Ishikawa (cell line): ENCODE measurements around the gene RAB6B.
A peak's percentile ranks its signal among the peaks of the same experiment; 100 is the strongest.

Experiments
- FOXM1 ChIP-seq: IDR thresholded peaks from 2 replicates; pipeline ENCODE4 v1.6.1; 2012; ENCODE audit warnings: low read depth, borderline replicate concordance
- NFIC ChIP-seq: IDR thresholded peaks from 2 replicates; pipeline ENCODE4 v1.6.1; 2012
- RAD21 ChIP-seq: IDR thresholded peaks from 2 replicates; pipeline ENCODE4 v1.6.1; 2012; ENCODE audit warnings: low read depth
- TAF1 ChIP-seq: IDR thresholded peaks from 2 replicates; pipeline ENCODE4 v1.6.1; 2012; ENCODE audit warnings: low read depth, mild to moderate bottlenecking
- YY1 ChIP-seq: IDR thresholded peaks from 2 replicates; pipeline ENCODE4 v1.6.1; 2012; ENCODE audit warnings: low read depth
- ZBTB7A ChIP-seq: IDR thresholded peaks from 2 replicates; pipeline ENCODE4 v1.6.1; 2012; ENCODE audit warnings: low read depth

DNA sequence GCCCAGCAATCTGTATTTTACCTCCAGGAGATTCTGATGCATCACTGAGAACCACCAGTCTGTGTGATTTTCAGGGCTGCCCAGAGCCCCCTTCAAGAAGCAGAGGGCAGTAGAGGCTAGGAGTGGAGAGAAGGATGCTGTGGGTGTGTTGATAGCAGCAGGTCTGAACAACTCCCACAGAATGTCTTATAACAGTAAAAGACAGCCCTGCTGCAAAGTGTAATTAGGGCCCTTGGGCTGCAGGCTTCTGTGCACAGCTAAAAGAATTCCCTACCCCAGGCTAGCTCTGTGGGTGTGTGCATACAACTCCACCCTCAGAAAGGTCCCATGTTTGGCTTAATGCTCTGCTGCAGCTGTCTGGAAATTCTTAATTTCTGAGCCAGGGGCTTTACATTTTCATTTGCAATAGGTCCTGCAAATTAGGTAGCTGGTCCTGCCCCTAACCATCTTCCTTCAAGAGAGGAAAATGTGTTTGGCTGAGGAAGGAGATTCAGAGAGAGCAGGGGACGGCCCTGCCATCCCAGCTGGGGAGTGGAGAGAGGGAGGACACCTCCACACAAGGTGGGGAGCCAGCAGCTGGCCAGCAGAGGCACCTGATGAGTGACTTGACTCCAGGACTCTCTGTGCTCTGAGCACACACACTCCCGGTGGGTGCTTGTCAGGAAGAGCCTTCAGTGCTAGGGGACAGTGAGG, 43.2 kb upstream of the RAB6B start:
- TF ChIP-seq TAF1 (no peak), RAD21 (peak; percentile 13; the same call in 1 of the 2 replicates), FOXM1 (no peak), YY1 (no peak), ZBTB7A (no peak), NFIC (no peak)
